DMS 273 treated with DMSO at 0.1 percent for 48 hours (cell line): ENCODE results near the gene ARTN.

Experiments
- DNase-seq: peaks from one replicate; lab custom pipeline; 2025; lab: John Stamatoyannopoulos, UW

Gene ARTN

GRCh38 chr1:43970911-43971310 is 37.3 kb downstream of the ARTN start:
- no peak for DNase-seq

- no peak for DNase-seq
Observed at GRCh38 chr1:43971336-43971980, 37.9 kb downstream of the ARTN start.

- no peak for DNase-seq
Observed at GRCh38 chr1:43973981-43974442, 40.4 kb downstream of the ARTN start.

- DNase-seq = peak; percentile 88
Observed at GRCh38 chr1:43974443-43975248, 41.0 kb downstream of the ARTN start, which contains the start of gene ATP6V0B. Gene ATP6V0B (plus strand): TSS chr1:43974960. CDS start chr1:43975041, 81 bp downstream.

- no peak for DNase-seq
Observed at GRCh38 chr1:43975249-43975961, 41.8 kb downstream of the ARTN start.

GRCh38 chr1:43976045-43976444 is 42.4 kb downstream of the ARTN start:
- DNase-seq = no peak

- DNase-seq = no peak
Observed at GRCh38 chr1:43976890-43977289, 43.3 kb downstream of the ARTN start.

- DNase-seq = no peak
Observed at GRCh38 chr1:43977376-43978263, 44.0 kb downstream of the ARTN start.

- DNase-seq = no peak
Observed at GRCh38 chr1:43978264-43978550, 44.6 kb downstream of the ARTN start.

- no peak for DNase-seq
Observed at GRCh38 chr1:43978551-43979260, 45.1 kb downstream of the ARTN start, which contains the start of gene B4GALT2. Gene B4GALT2 (plus strand): TSS chr1:43979210. CDS start chr1:43981161, 1,951 bp downstream.

- no peak for DNase-seq
Observed at GRCh38 chr1:43979261-43979527, 45.6 kb downstream of the ARTN start.

- DNase-seq = no peak
Observed at GRCh38 chr1:43979528-43980254, 46.1 kb downstream of the ARTN start.

GRCh38 chr1:43980255-43981134 is 46.9 kb downstream of the ARTN start:
- DNase-seq = no peak

GRCh38 chr1:43981135-43981491 is 47.5 kb downstream of the ARTN start:
- DNase-seq = no peak

- DNase-seq = no peak
Observed at GRCh38 chr1:43981636-43982035, 48.0 kb downstream of the ARTN start.

GRCh38 chr1:43982241-43982640 is 48.6 kb downstream of the ARTN start:
- DNase-seq = no peak

GRCh38 chr1:43982808-43983207 is 49.2 kb downstream of the ARTN start:
- DNase-seq = no peak

GRCh38 chr1:43983253-43983899 is 49.8 kb downstream of the ARTN start:
- no peak for DNase-seq

- DNase-seq = no peak
Observed at GRCh38 chr1:43984855-43985254, 51.3 kb downstream of the ARTN start.
